GM19025 (cell line): Measurements from ENCODE around the gene PARVB.
"Not testable (repeated sequence)": the region's sequence is repeated elsewhere in the genome, so short reads cannot be mapped to it uniquely, and the experiment has no call there.

ENCODE experiments used
- ATAC-seq: cut with Tn5 transposase; IDR thresholded peaks from one replicate; pipeline ENCODE4 v1.9.1; 2021; ENCODE audit warnings: mild to moderate bottlenecking, low read depth, moderate library complexity; ENCODE audit not compliant: unreplicated experiment

The PARVB gene

GRCh38 chr22:44047891-44048301 lies 23.8 kb downstream of the PARVB start:
- ATAC-seq = no peak

GRCh38 chr22:44049486-44050231 lies 25.6 kb downstream of the PARVB start:
- ATAC-seq = no peak

GRCh38 chr22:44050766-44051355 lies 26.8 kb downstream of the PARVB start:
- no peak for ATAC-seq

- ATAC-seq = no peak
Measured at GRCh38 chr22:44051358-44051757, 27.3 kb downstream of the PARVB start.

- no peak for ATAC-seq
Measured at GRCh38 chr22:44051961-44052360, 27.9 kb downstream of the PARVB start.

- ATAC-seq = no peak
Measured at GRCh38 chr22:44055805-44056204, 31.7 kb downstream of the PARVB start.

GRCh38 chr22:44056649-44057048 lies 32.5 kb downstream of the PARVB start:
- ATAC-seq = not testable (repeated sequence)

- no peak for ATAC-seq
Measured at GRCh38 chr22:44057401-44057987, 33.4 kb downstream of the PARVB start.

GRCh38 chr22:44063462-44064371 lies 39.6 kb downstream of the PARVB start:
- no peak for ATAC-seq

- no peak for ATAC-seq
Measured at GRCh38 chr22:44067033-44067432, 42.9 kb downstream of the PARVB start.

GRCh38 chr22:44067901-44068300 lies 43.8 kb downstream of the PARVB start:
- no peak for ATAC-seq

GRCh38 chr22:44068422-44069191 lies 44.5 kb downstream of the PARVB start:
- ATAC-seq = no peak

- ATAC-seq = no peak
Measured at GRCh38 chr22:44070029-44070428, 45.9 kb downstream of the PARVB start.

- ATAC-seq = no peak
Measured at GRCh38 chr22:44071781-44072326, 47.8 kb downstream of the PARVB start.

- ATAC-seq = no peak
Measured at GRCh38 chr22:44074337-44074984, 50.4 kb downstream of the PARVB start.

- no peak for ATAC-seq
Measured at GRCh38 chr22:44075022-44075421, 50.9 kb downstream of the PARVB start.

- ATAC-seq = no peak
Measured at GRCh38 chr22:44075670-44076069, 51.6 kb downstream of the PARVB start.

- ATAC-seq = no peak
Measured at GRCh38 chr22:44076825-44077224, 52.7 kb downstream of the PARVB start.
